AG04450 (cell line): ENCODE results near the gene GAS5. TPM values are rescaled to one million over a fixed set of nuclear protein-coding genes. Genes with fewer than 3 reads are reported as not detected.
A peak's percentile ranks its signal among the peaks of the same experiment; 100 is the strongest.

ENCODE experiments used
- CTCF ChIA-PET: fragments of 300-600, 350-600 bp; formaldehyde crosslinking; extraction: SDS; loops from one replicate; lab custom pipeline; 2022; ENCODE audit warnings: antibody characterized with exemption, inconsistent platforms; lab: Charles Lee
- POLR2A ChIA-PET: fragments of 350-600 bp; formaldehyde crosslinking; extraction: SDS; loops from one replicate; lab custom pipeline; 2021; ENCODE audit warnings: antibody characterized with exemption, inconsistent platforms; lab: Yijun Ruan, JAX
- DNase-seq: peaks from one replicate; pipeline ENCODE4 v3.0.0-alpha.2; 2011; ENCODE audit warnings: low read depth, low spot score
- H3K27ac ChIP-seq: one replicate; pipeline ENCODE4 v1.5.1; 2012; ENCODE audit warnings: low read depth, low read length, control low read depth
- H3K27me3 ChIP-seq: one replicate; pipeline ENCODE4 v1.6.0; 2012; ENCODE audit warnings: low read length; ENCODE audit not compliant: control insufficient read depth, insufficient read depth
- H3K4me3 ChIP-seq: 2 replicates; pipeline ENCODE4 v1.5.1; 2011; ENCODE audit warnings: mild to moderate bottlenecking, low read depth, low read length, control low read depth
- H3K9me3 ChIP-seq: 2 replicates; pipeline ENCODE4 v1.5.1; 2012; ENCODE audit warnings: low read length; ENCODE audit not compliant: control insufficient read depth, insufficient read depth
- CTCF ChIP-seq: IDR thresholded peaks from 2 replicates; pipeline ENCODE4 v1.5.1; 2011; ENCODE audit warnings: low read depth, low read length, control low read depth, inconsistent platforms
- polyA minus RNA-seq: library from RNA; depleted of rRNA, polyadenylated mRNA; stranded (reverse); fragments of >200 nt; gene quantifications from 2 replicates; pipeline ENCODE4 v1.2.3, GENCODE V29; 2011; rRNA and poly(A)+ RNA removed
- polyA plus RNA-seq: library from polyadenylated mRNA; depleted of rRNA; stranded (reverse); fragments of >200 nt; gene quantifications from 2 replicates; pipeline ENCODE4 v1.2.3, GENCODE V29; 2011; rRNA removed

Gene GAS5
- polyA plus RNA-seq, result 976 and 1,191 TPM in 2 replicates
- polyA minus RNA-seq, result 328 and 397 TPM in 2 replicates

GRCh38 chr1:173867753-173868265 lies at the start of gene GAS5:
Gene GAS5 (minus strand): TSS chr1:173867989.
- ChIA-PET POLR2A (interaction anchor here (0.6 to 2.8 kb wide), 26 partner anchors 11 to 1125 kb away, joined by 3 to 32 read pairs (median 4); partner anchors contain the start of genes CENPL, PRDX6 and RC3H1), CTCF (interaction anchor here (0.6 kb wide), 1 partner anchor 1166 kb away, joined by 4 read pairs; no protein-coding TSS in a partner anchor)
- no peaks in the 10 kb centered on the region for H3K27me3 ChIP-seq
- TF ChIP-seq CTCF, result no peak
- no peaks in the 10 kb centered on the region for H3K9me3 ChIP-seq
- H3K27ac ChIP-seq, result peak within 1 kb of the TSS; percentile 79
- H3K4me3 ChIP-seq, result peak within 1 kb of the TSS; percentile 95
- peak; percentile 99 for DNase-seq

GRCh38 chr1:173917149-173917548 lies 49.4 kb upstream of the GAS5 start, which contains the start of gene SERPINC1:
Gene SERPINC1 (minus strand): TSS chr1:173917327. CDS start chr1:173917259, 68 bp downstream.
- TF ChIP-seq CTCF, result no peak
- H3K27me3 ChIP-seq, result no peaks in the 10 kb centered on the region
- ChIA-PET POLR2A (no interaction called here), CTCF (no interaction called here)
- H3K9me3 ChIP-seq, result no peaks in the 10 kb centered on the region
- no peak within 1 kb of the TSS for H3K4me3 ChIP-seq
- H3K27ac ChIP-seq, result no peak within 1 kb of the TSS
- DNase-seq, result no peak

- Histone ChIP-seq H3K4me3 (no peak overlapping the region), H3K27me3 (no peaks in the 10 kb centered on the region), H3K9me3 (no peaks in the 10 kb centered on the region), H3K27ac (no peak overlapping the region)
- DNase-seq, result no peak
- ChIA-PET POLR2A (no interaction called here), CTCF (no interaction called here)
- TF ChIP-seq CTCF, result no peak
Observed at GRCh38 chr1:173916667-173917066, 48.9 kb upstream of the GAS5 start.

- ChIA-PET CTCF (interaction anchor here (0.9 to 1.1 kb wide), 2 partner anchors 8 to 25 kb away, joined by 4 read pairs; no protein-coding TSS in a partner anchor), POLR2A (interaction anchor here (1.3 kb wide), 1 partner anchor 48 kb away, joined by 3 read pairs; the partner anchor contains the start of genes GAS5 and ZBTB37)
- H3K27me3 ChIP-seq, result no peaks in the 10 kb centered on the region
- TF ChIP-seq CTCF, result no peak
- no peak overlapping the region for H3K4me3 ChIP-seq
- H3K9me3 ChIP-seq, result no peaks in the 10 kb centered on the region
- H3K27ac ChIP-seq, result no peak overlapping the region
- no peak for DNase-seq
Observed at GRCh38 chr1:173915596-173915995, 47.8 kb upstream of the GAS5 start.

GRCh38 chr1:173914366-173914871 lies 46.6 kb upstream of the GAS5 start:
- POLR2A ChIA-PET, result interaction anchor here (1.3 kb wide), 1 partner anchor 46 kb away, joined by 3 read pairs; the partner anchor contains the start of genes GAS5 and ZBTB37
- peak; percentile 57 for TF ChIP-seq CTCF

More at GRCh38 chr1:173914366-173914871, 46.6 kb upstream of the GAS5 start:
- H3K27me3 ChIP-seq, result no peaks in the 10 kb centered on the region
- CTCF ChIA-PET, result interaction anchor here (0.7 to 1.4 kb wide), 5 partner anchors 11 to 213 kb away, joined by 3 to 9 read pairs (median 3); no protein-coding TSS in a partner anchor
- no peak overlapping the region for H3K27ac ChIP-seq
- no peak for DNase-seq
- H3K9me3 ChIP-seq, result no peaks in the 10 kb centered on the region
- H3K4me3 ChIP-seq, result no peak overlapping the region
